Large intestine (tissue), 3 donors: ENCODE data around the gene ATG10. TPM values are rescaled to one million over a fixed set of nuclear protein-coding genes. Genes with fewer than 3 reads are reported as not detected.

Experiments
- DNase-seq, 2 donors: peaks; one replicate each; pipeline versions ENCODE4 v3.0.0 to v3.0.0-alpha.2; 2013
- H3K27ac ChIP-seq: one replicate; pipeline ENCODE4 v1.5.1; 2013; ENCODE audit warnings: low read length
- H3K27me3 ChIP-seq: 2 replicates; pipeline ENCODE4 v1.6.1; 2013; ENCODE audit warnings: low read length; ENCODE audit not compliant: control insufficient read depth, insufficient read depth
- H3K36me3 ChIP-seq: 2 replicates; pipeline ENCODE4 v1.6.1; 2013; ENCODE audit warnings: low read length; ENCODE audit not compliant: control insufficient read depth, insufficient read depth
- H3K4me1 ChIP-seq: one replicate; pipeline ENCODE4 v1.6.1; 2013; ENCODE audit warnings: low read length; ENCODE audit not compliant: control insufficient read depth, insufficient read depth
- H3K4me3 ChIP-seq: one replicate; pipeline ENCODE4 v1.5.1; 2013; ENCODE audit warnings: low read length
- H3K9me3 ChIP-seq: one replicate; pipeline ENCODE4 v1.6.1; 2013; ENCODE audit warnings: mild to moderate bottlenecking, low read depth, low read length, moderate library complexity; ENCODE audit not compliant: control insufficient read depth
- WGBS: methylation state at CpG from one replicate; pipeline ENCODE4 v1.1.5; 2013; ENCODE audit warnings: low lambda C conversion rate; ENCODE audit not compliant: insufficient coverage; 5-methylcytosine and 5-hydroxymethylcytosine counted together
- polyA plus RNA-seq: library from polyadenylated mRNA; unstranded; fragments of 120-200 nt; gene quantifications from one replicate; pipeline ENCODE4 v1.2.1, GENCODE V29; 2013

The ATG10 gene
- polyA plus RNA-seq, 1 donor = 9.2 TPM

- Histone ChIP-seq H3K4me1 (no peaks in the 10 kb centered on the region), H3K36me3 (no peaks in the 10 kb centered on the region), H3K4me3 (no peak overlapping the region), H3K27me3 (no peaks in the 10 kb centered on the region), H3K9me3 (no peaks in the 10 kb centered on the region), H3K27ac (no peak overlapping the region)
- no peak for DNase-seq
- no CpG with 5 or more reads among the region's 1 CpG for WGBS
Observed at GRCh38 chr5:82217917-82218316, 246.1 kb downstream of the ATG10 start.

- no peaks in the 10 kb centered on the region for H3K9me3 ChIP-seq
- H3K27ac ChIP-seq = no peak overlapping the region
- 80% methylated on average over 5 of the region's 7 CpGs for WGBS
- no peaks in the 10 kb centered on the region for H3K36me3 ChIP-seq
- no peak for DNase-seq
- no peak overlapping the region for H3K4me3 ChIP-seq
- no peaks in the 10 kb centered on the region for H3K27me3 ChIP-seq
- no peaks in the 10 kb centered on the region for H3K4me1 ChIP-seq
Observed at GRCh38 chr5:82218374-82219156, 246.7 kb downstream of the ATG10 start.

GRCh38 chr5:82221020-82221419 is 249.2 kb downstream of the ATG10 start:
- Histone ChIP-seq H3K27ac (no peak overlapping the region), H3K4me3 (no peak overlapping the region), H3K36me3 (no peaks in the 10 kb centered on the region), H3K9me3 (no peaks in the 10 kb centered on the region), H3K27me3 (no peaks in the 10 kb centered on the region), H3K4me1 (no peaks in the 10 kb centered on the region)
- no CpG with 5 or more reads among the region's 2 CpGs for WGBS
- no peak for DNase-seq

GRCh38 chr5:82222597-82223574 is 251.1 kb downstream of the ATG10 start:
- H3K4me3 ChIP-seq = no peak overlapping the region
- H3K9me3 ChIP-seq = no peaks in the 10 kb centered on the region
- 94% methylated on average over 2 of the region's 5 CpGs for WGBS
- no peaks in the 10 kb centered on the region for H3K4me1 ChIP-seq
- H3K36me3 ChIP-seq = no peaks in the 10 kb centered on the region
- H3K27me3 ChIP-seq = no peaks in the 10 kb centered on the region
- no peak overlapping the region for H3K27ac ChIP-seq
- DNase-seq = no peak

GRCh38 chr5:82225525-82226172 is 253.8 kb downstream of the ATG10 start:
- DNase-seq = peak; percentile 46 to 57
- Histone ChIP-seq H3K27me3 (no peaks in the 10 kb centered on the region), H3K9me3 (no peaks in the 10 kb centered on the region), H3K4me3 (no peak overlapping the region), H3K27ac (no peak overlapping the region), H3K36me3 (no peaks in the 10 kb centered on the region), H3K4me1 (no peaks in the 10 kb centered on the region)
- WGBS = 100% methylated on average over 1 of the region's 7 CpGs

- Histone ChIP-seq H3K4me1 (no peaks in the 10 kb centered on the region), H3K27ac (no peak overlapping the region), H3K27me3 (no peaks in the 10 kb centered on the region), H3K36me3 (no peaks in the 10 kb centered on the region), H3K9me3 (no peaks in the 10 kb centered on the region), H3K4me3 (no peak overlapping the region)
- no peak for DNase-seq
- no CpG with 5 or more reads among the region's 5 CpGs for WGBS
Observed at GRCh38 chr5:82234885-82235284, 263.1 kb downstream of the ATG10 start.

GRCh38 chr5:82244151-82244550 is 272.3 kb downstream of the ATG10 start:
- peaks cover 21% of the 10 kb centered on the region for H3K9me3 ChIP-seq
- no peaks in the 10 kb centered on the region for H3K4me1 ChIP-seq
- no peak overlapping the region for H3K27ac ChIP-seq
- H3K36me3 ChIP-seq = no peaks in the 10 kb centered on the region
- no peak for DNase-seq
- no peak overlapping the region for H3K4me3 ChIP-seq
- no CpG with 5 or more reads among the region's 2 CpGs for WGBS
- no peaks in the 10 kb centered on the region for H3K27me3 ChIP-seq

GRCh38 chr5:82244854-82245635 is 273.2 kb downstream of the ATG10 start:
- H3K36me3 ChIP-seq = no peaks in the 10 kb centered on the region
- H3K4me1 ChIP-seq = no peaks in the 10 kb centered on the region
- DNase-seq = no peak
- H3K27ac ChIP-seq = no peak overlapping the region
- 67% methylated on average over 2 of the region's 6 CpGs for WGBS
- no peaks in the 10 kb centered on the region for H3K27me3 ChIP-seq
- no peak overlapping the region for H3K4me3 ChIP-seq
- H3K9me3 ChIP-seq = peaks cover 21% of the 10 kb centered on the region

GRCh38 chr5:82246960-82247574 is 275.2 kb downstream of the ATG10 start:
- H3K4me1 ChIP-seq = no peaks in the 10 kb centered on the region
- peaks cover 21% of the 10 kb centered on the region for H3K9me3 ChIP-seq
- no peak overlapping the region for H3K4me3 ChIP-seq
- WGBS = 100% methylated on average over 1 of the region's 1 CpG
- H3K27ac ChIP-seq = no peak overlapping the region
- no peaks in the 10 kb centered on the region for H3K36me3 ChIP-seq
- no peak for DNase-seq
- H3K27me3 ChIP-seq = no peaks in the 10 kb centered on the region
